ENCODE data around the gene DCAF4.

The DCAF4 gene

GRCh38 chr14:72909163-72909562 is 17.1 kb upstream of the DCAF4 start:
- in situ Hi-C loops (cut with MboI; ENCODE audit: low pct_unique_long_range_greater_than_20kb, low sequenced_read_pairs, unreplicated experiment): no loop called here
- DNase-seq (ENCODE audit: low spot score): no peak
- TF ChIP-seq CTCF (IDR thresholded peaks at IDR 0.05; ENCODE audit: extremely low read depth, insufficient read depth, missing control alignments): no peak

- no peak for DNase-seq (ENCODE audit: low spot score)
- in situ Hi-C loops (cut with MboI; ENCODE audit: low pct_unique_long_range_greater_than_20kb, low sequenced_read_pairs, unreplicated experiment): no loop called here
- TF ChIP-seq CTCF (IDR thresholded peaks at IDR 0.05; ENCODE audit: extremely low read depth, insufficient read depth, missing control alignments): no peak
Observed at GRCh38 chr14:72913809-72914208, 12.5 kb upstream of the DCAF4 start.

GRCh38 chr14:72916174-72916573 is 10.1 kb upstream of the DCAF4 start:
- in situ Hi-C loops (cut with MboI; ENCODE audit: low pct_unique_long_range_greater_than_20kb, low sequenced_read_pairs, unreplicated experiment): no loop called here
- DNase-seq (ENCODE audit: low spot score): no peak
- no peak for TF ChIP-seq CTCF (IDR thresholded peaks at IDR 0.05; ENCODE audit: extremely low read depth, insufficient read depth, missing control alignments)

GRCh38 chr14:72917094-72917802 is 9.0 kb upstream of the DCAF4 start:
- TF ChIP-seq CTCF (IDR thresholded peaks at IDR 0.05; ENCODE audit: extremely low read depth, insufficient read depth, missing control alignments): no peak
- in situ Hi-C loops (cut with MboI; ENCODE audit: low pct_unique_long_range_greater_than_20kb, low sequenced_read_pairs, unreplicated experiment): no loop called here
- no peak for DNase-seq (ENCODE audit: low spot score)

- no peak for DNase-seq (ENCODE audit: low spot score)
- in situ Hi-C loops (cut with MboI; ENCODE audit: low pct_unique_long_range_greater_than_20kb, low sequenced_read_pairs, unreplicated experiment): no loop called here
- TF ChIP-seq CTCF (IDR thresholded peaks at IDR 0.05; ENCODE audit: extremely low read depth, insufficient read depth, missing control alignments): no peak
Observed at GRCh38 chr14:72920008-72920407, 6.3 kb upstream of the DCAF4 start.

GRCh38 chr14:72921396-72921795 is 4.9 kb upstream of the DCAF4 start:
- no peak for DNase-seq (ENCODE audit: low spot score)
- in situ Hi-C loops (cut with MboI; ENCODE audit: low pct_unique_long_range_greater_than_20kb, low sequenced_read_pairs, unreplicated experiment): no loop called here
- TF ChIP-seq CTCF (IDR thresholded peaks at IDR 0.05; ENCODE audit: extremely low read depth, insufficient read depth, missing control alignments): no peak
